IPS DF 4.7 (cell line): ENCODE data around the gene TSHR.
"Not testable (repeated sequence)": the region's sequence is repeated elsewhere in the genome, so short reads cannot be mapped to it uniquely, and the experiment has no call there.

Experiments
- DNase-seq: peaks from one replicate; pipeline ENCODE4 v3.0.0-alpha.2; 2013; ENCODE audit warnings: low spot score; ENCODE audit errors: extremely low read depth

Gene TSHR

GRCh38 chr14:80948291-80948690 lies 7.1 kb upstream of the TSHR start:
- no peak for DNase-seq

- no peak for DNase-seq
These were observed 3.9 kb upstream of the TSHR start for GRCh38 chr14:80951491-80951890.

GRCh38 chr14:80953211-80953610 lies 2.2 kb upstream of the TSHR start:
- DNase-seq, result not testable (repeated sequence)

- DNase-seq, result no peak
These were observed 628 bp upstream of the TSHR start for GRCh38 chr14:80954687-80955299.

GRCh38 chr14:80956102-80956501 lies 681 bp downstream of the TSHR start:
- no peak for DNase-seq

GRCh38 chr14:80956922-80957321 lies 1.5 kb downstream of the TSHR start:
- no peak for DNase-seq

GRCh38 chr14:80957613-80958012 lies 2.2 kb downstream of the TSHR start:
- DNase-seq, result no peak

GRCh38 chr14:80958226-80958625 lies 2.8 kb downstream of the TSHR start:
- DNase-seq, result no peak

GRCh38 chr14:80958939-80959338 lies 3.5 kb downstream of the TSHR start:
- DNase-seq, result no peak

- no peak for DNase-seq
These were observed 4.1 kb downstream of the TSHR start for GRCh38 chr14:80959496-80959895.

- no peak for DNase-seq
These were observed 9.6 kb downstream of the TSHR start for GRCh38 chr14:80965037-80965436.

GRCh38 chr14:80973931-80974641 lies 18.7 kb downstream of the TSHR start:
- DNase-seq, result no peak

GRCh38 chr14:80974679-80975078 lies 19.3 kb downstream of the TSHR start:
- DNase-seq, result no peak

GRCh38 chr14:80977221-80977620 lies 21.8 kb downstream of the TSHR start:
- no peak for DNase-seq

- no peak for DNase-seq
These were observed 23.0 kb downstream of the TSHR start for GRCh38 chr14:80978403-80978802.

GRCh38 chr14:80979951-80980350 lies 24.5 kb downstream of the TSHR start:
- DNase-seq, result no peak

- DNase-seq, result no peak
These were observed 25.7 kb downstream of the TSHR start for GRCh38 chr14:80981156-80981555.

GRCh38 chr14:80981673-80982072 lies 26.3 kb downstream of the TSHR start:
- DNase-seq, result no peak

GRCh38 chr14:80982711-80983110 lies 27.3 kb downstream of the TSHR start:
- DNase-seq, result no peak

- peak; percentile 56 for DNase-seq
These were observed 32.0 kb downstream of the TSHR start for GRCh38 chr14:80987235-80988032.

- DNase-seq, result no peak
These were observed 32.8 kb downstream of the TSHR start for GRCh38 chr14:80988192-80988591.

- DNase-seq, result no peak
These were observed 33.5 kb downstream of the TSHR start for GRCh38 chr14:80988735-80989429.
